GM08714 (cell line): ENCODE measurements around the gene SYT10.
A peak's percentile ranks its signal among the peaks of the same experiment; 100 is the strongest.

ENCODE experiments used
- H3K4me3 ChIP-seq: fragments of 200-500 bp; sonication (Bioruptor generic); 2 replicates; pipeline ENCODE4 v1.5.1; 2014; ENCODE audit warnings: mild to moderate bottlenecking, low read length, inconsistent platforms
- ZNF274 ChIP-seq: IDR thresholded peaks from 2 replicates; pipeline ENCODE4 v1.6.1; 2012; ENCODE audit warnings: mild to moderate bottlenecking, low read depth, low read length

Gene SYT10, protein sequence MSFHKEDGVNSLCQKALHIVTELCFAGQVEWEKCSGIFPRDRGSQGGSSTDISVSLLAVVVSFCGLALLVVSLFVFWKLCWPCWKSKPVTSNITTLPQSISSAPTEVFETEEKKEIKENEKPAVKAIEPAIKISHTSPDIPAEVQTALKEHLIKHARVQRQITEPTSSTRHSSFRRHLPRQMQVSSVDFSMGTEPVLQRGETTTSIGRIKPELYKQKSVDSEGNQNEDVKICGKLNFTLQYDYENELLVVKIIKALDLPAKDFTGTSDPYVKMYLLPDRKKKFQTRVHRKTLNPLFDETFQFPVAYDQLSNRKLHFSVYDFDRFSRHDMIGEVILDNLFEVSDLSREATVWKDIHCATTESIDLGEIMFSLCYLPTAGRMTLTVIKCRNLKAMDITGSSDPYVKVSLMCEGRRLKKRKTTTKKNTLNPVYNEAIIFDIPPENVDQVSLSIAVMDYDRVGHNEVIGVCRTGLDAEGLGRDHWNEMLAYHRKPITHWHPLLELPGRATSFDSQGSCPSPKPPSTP

DNA sequence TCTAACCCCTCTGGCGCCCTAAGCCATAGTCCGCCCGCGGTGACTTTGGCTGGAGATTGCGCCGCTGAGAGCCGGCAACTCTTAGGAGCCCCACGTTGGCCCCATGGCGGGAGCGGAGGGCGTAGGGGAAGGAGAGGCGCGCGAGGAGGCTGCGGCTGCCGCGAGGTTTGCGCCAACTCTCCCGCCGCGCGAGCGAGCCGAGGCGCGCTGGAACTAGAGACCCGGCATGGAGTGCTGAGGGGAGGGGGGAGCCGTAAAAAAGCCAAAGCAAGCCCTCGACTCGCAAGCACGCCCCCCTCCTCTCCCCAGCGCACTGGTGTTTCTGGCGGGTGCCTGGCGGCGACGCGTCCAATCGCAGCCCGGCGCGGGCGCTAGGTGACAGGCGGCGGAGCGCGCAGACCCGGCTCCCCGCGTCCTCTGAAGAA, at the start of gene SYT10:
TSS of gene SYT10 (minus strand) at position 233 of the 425 bp plus-strand sequence. CDS start 297 bp downstream, outside the sequence.
- peak within 1 kb of the TSS; percentile 55; the same call in 1 of the 2 replicates for H3K4me3 ChIP-seq
- TF ChIP-seq ZNF274 = no peak

DNA sequence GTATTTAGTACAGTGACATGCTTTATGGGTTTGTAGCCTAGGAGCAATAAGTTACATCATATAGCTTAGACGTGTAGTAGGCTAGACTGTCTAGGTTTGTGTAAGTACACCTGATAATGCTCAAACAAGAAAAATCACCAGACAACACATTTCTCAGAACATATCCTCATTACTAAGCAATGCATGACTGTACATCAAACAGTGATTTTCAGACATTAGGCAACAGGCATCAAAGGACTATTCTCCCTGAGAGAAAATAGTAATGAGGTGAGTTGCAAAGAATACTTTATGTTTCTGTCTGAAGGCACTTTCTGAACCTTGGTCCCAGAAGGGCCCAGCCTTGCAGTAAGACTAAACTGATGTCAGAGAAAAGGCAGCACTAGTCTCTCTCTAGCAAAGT, 48.4 kb upstream of the SYT10 start:
- no peak for TF ChIP-seq ZNF274
- H3K4me3 ChIP-seq = no peak overlapping the region

DNA sequence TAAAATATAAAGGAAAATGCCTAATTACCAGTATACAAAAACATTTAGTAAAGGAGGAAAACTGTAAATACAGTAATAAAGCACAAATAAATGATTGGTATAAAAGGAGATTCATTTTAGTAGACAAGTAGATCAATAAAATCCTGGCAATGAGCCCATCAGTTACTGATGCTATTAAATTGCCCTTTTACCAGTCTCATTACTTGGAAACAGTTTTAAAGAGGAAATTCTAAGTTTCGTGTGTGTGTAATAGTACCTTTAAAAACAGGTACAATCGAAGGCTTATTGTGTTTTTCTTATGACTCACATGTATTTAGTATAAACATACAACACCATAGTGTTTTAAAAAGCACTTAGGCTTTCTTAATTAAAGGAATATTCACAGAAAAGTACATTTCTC, 46.4 kb upstream of the SYT10 start:
- TF ChIP-seq ZNF274 = no peak
- no peak overlapping the region for H3K4me3 ChIP-seq

DNA sequence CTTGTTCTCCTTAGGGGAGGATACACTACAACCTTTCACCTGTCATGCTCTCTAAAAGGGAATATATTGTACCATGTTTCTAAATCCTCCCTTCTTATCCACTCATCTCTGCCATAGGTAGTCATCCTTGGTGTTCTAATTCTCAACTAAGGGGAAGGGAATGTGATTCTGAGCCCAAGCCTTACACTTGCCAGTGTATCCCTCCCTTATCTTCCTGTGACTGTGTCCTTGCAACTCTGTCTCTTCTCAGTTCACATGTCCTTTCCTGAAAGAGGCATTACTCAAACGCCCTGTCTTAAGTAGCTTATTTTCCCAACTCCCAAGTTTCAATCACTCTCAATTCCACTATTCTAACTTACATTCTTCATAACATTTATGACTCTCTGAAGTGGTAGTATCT, 44.5 kb upstream of the SYT10 start:
- H3K4me3 ChIP-seq = no peak overlapping the region
- no peak for TF ChIP-seq ZNF274

DNA sequence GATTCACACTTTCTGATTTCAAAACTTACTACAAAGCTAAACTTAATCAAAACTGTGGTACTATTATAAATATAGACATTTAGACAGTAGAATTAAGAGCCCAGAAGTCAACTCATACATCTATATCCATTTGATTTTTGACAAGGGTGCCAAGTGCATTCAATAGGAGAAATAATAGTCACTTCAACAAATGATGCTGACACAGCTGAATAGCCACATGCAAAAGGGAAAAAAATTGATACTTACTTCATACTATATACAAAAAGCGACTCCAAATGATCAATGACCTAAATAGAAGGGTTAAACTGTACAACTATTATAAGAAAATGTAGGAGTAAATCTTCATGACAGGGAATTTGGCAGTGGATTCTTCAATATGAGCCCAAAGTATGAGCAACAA, 40.7 kb upstream of the SYT10 start:
- H3K4me3 ChIP-seq = no peak overlapping the region
- no peak for TF ChIP-seq ZNF274

GRCh38 chr12:33476058-33476457, 36.4 kb upstream of the SYT10 start:
- no peak for TF ChIP-seq ZNF274
- H3K4me3 ChIP-seq = no peak overlapping the region

DNA sequence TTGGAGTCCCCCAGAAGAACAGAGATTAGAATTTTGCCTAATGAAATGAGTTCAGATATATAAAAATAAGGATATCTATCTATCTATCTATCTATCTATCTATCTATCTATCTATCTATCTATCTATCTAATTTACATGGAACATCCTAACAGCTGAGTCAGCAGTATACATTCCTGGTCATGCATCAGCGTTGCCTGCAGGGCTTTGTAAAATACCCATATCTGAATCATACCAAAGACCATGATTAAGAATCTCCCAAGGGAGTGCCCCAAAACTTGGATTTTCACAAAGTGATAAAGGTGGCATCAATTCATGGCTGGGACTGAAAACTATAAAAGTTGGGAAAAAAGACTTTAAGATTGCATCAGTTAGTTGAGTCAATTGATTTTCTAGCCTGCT, 32.7 kb upstream of the SYT10 start:
- no peak overlapping the region for H3K4me3 ChIP-seq
- no peak for TF ChIP-seq ZNF274

DNA sequence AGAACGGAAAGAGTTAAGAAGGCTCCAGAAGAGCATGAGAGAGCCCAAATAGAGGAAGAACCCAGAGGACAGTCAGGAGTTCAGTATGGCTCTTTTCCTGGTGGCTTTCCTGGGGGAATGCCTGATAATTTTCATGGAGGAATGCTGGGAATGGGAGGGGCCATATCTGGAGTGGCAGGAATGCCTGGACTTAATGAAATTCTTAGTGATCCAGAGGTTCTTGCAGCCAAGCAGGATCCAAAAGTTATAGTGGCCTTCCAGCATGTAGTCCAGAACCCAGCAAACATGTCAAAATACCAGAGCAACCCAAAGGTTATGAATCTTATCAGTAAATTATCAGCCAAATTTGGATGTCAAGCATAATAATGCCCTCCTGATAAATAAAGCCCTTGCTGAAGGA, 15.5 kb upstream of the SYT10 start:
- TF ChIP-seq ZNF274 = no peak
- H3K4me3 ChIP-seq = no peak overlapping the region

DNA sequence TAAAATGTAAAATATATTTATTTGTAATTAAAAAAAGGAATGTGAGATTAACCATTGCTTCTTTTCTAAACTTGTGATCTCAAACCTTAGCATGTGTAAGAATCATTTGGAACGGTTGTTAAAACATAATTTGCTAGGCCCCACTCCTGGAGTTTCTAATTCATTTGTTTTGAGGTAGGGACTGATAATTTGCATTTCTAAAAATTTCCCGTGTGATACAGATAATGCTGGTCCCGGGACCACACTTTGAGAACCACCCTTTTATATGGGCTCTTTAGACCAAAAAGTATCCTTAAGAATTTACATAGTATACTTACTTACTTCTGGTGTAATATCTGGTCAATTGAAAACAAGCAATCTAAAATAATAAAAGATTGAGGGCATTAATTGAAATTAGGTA, 10.9 kb upstream of the SYT10 start:
- no peak for TF ChIP-seq ZNF274
- no peak overlapping the region for H3K4me3 ChIP-seq

- H3K4me3 ChIP-seq = no peak overlapping the region
- TF ChIP-seq ZNF274 = no peak
These were observed 858 bp upstream of the SYT10 start for GRCh38 chr12:33440477-33440876.

GRCh38 chr12:33438851-33439586, 600 bp downstream of the SYT10 start:
- TF ChIP-seq ZNF274 = no peak
- peak overlapping the region; percentile 55; the same call in 1 of the 2 replicates for H3K4me3 ChIP-seq

- H3K4me3 ChIP-seq = no peak overlapping the region
- TF ChIP-seq ZNF274 = no peak
These were observed 1.4 kb downstream of the SYT10 start for GRCh38 chr12:33438025-33438772.

DNA sequence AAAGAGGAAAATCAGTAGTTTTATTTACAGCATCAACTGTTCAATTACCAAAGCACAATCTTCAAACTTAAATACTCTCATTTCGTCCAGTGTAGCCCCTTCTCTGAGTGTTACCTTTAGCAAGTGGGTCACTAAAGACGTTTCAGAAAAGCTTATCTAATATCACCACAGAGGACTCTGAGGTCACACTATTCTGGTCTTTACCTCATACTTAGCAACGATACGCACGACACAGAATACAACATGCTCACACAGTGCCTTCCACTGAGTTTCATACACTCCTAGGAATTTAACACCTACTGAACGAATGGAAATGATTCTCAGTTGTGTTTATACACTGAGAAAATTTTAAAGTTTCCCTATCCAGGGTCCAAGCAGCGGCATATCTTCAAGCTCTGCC, 2.0 kb downstream of the SYT10 start:
- TF ChIP-seq ZNF274 = no peak
- no peak overlapping the region for H3K4me3 ChIP-seq

GRCh38 chr12:33432992-33433391, 6.6 kb downstream of the SYT10 start:
- TF ChIP-seq ZNF274 = no peak
- H3K4me3 ChIP-seq = no peak overlapping the region
